HG03460 (cell line): Measurements from ENCODE around the gene PRAC1.

ENCODE experiments used
- ATAC-seq: cut with Tn5 transposase; IDR thresholded peaks from one replicate; pipeline ENCODE4 v1.9.1; 2021; ENCODE audit not compliant: unreplicated experiment

PRAC1 gene

DNA sequence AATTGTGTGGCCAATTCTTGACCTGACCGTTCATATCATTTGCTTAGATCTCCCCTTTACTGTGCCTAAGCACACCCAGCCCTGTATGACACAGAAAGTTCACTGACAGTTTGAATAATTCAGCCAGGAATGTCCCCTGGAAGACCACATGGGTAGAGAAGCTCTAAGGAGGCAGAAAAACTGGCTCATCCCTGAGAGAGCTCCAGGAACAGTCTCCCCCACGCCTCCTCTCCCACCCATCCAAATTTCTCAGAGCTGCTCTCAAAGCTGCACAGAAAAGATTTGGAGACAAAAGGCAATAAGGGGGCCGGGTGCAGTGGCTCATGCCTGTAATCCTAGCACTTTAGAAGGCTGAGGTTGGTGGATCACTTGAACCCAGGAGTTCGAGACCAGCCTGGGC is 11.2 kb downstream of the PRAC1 start:
- ATAC-seq: no peak

DNA sequence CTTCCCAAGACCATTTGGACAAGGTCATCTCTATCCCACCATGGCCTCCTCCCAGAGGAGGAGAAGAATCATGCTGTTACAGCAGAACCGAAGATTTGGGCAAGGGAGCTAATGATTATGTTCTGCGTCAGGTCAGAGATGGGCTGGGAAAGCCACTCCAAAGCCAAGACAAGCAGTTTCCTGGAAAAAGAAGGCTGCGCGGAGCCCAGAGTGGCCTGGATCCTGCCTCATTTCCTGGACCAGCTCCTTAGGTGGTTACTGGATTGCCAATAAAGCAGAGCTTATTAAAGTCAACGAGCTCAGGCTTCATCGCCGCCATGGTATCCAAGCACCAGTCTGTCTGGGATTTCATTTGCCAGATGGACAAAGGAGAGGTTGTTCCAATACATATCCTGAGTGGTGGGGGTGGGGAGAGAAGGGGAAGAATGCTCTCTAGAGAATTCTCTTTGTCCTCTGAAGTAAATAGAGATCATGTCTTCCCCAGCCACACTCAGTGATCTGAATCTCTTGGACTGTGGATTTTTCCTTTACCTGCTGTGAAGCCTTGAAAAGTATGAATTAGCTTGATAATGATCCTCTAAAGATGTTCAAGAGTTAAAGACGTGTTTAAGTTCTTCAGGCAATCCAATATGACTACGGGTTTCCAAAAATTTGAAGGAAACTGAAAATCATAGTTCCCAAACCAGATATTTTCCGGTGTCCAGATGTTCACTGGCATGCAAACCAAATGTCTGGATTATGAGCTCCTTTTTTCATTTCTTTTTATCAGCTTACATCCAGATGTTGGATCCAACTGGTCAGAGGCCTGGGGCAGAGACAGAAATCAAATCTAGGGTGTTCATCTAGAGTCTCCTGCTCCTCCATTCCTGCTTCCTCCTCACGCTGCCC is 17.7 kb downstream of the PRAC1 start:
- ATAC-seq: no peak

- no peak for ATAC-seq
These were observed 20.3 kb downstream of the PRAC1 start for GRCh38 chr17:48701864-48702532.

GRCh38 chr17:48693178-48693577 is 29.1 kb downstream of the PRAC1 start:
- ATAC-seq: no peak

DNA sequence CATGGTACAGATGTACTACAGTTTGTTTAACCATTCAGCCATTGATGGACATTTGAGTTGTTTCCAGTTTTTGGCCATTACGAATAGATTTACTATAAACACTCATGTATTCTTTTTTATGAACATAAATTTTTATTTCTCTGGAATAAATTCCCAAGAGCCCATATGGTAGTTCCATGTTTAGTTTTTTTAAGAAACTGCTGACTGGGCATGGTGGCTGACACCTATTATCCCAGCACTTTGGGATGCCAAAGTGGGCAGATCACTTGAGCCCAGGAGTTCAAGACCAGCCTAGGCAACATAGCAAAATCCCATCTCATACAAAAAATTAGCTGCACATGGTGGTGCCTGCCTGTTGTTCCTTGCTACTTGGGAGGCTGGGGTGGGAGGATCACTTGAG is 30.3 kb downstream of the PRAC1 start:
- no peak for ATAC-seq

GRCh38 chr17:48690655-48691054 is 31.7 kb downstream of the PRAC1 start:
- ATAC-seq: no peak

DNA sequence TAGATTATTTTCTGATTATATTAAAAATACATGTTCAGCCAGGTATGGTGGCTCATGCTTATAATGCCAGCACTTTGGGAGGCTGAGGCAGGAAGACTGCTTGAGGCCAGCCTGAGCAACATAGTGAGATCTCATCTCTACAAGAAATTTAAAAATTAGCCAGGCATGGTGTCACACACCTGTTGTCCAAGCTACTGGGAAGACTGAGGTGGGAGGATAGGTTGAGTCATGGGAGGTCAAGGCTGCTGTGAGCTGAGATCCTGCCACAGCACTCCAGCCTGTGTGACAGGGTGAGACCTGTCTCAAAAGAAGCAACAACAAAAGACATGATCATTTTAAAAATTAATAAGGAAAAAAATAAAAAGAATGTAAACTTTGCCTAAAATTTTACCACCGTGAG is 40.7 kb downstream of the PRAC1 start:
- no peak for ATAC-seq

- ATAC-seq: no peak
These were observed 42.8 kb downstream of the PRAC1 start for GRCh38 chr17:48679385-48680096.

DNA sequence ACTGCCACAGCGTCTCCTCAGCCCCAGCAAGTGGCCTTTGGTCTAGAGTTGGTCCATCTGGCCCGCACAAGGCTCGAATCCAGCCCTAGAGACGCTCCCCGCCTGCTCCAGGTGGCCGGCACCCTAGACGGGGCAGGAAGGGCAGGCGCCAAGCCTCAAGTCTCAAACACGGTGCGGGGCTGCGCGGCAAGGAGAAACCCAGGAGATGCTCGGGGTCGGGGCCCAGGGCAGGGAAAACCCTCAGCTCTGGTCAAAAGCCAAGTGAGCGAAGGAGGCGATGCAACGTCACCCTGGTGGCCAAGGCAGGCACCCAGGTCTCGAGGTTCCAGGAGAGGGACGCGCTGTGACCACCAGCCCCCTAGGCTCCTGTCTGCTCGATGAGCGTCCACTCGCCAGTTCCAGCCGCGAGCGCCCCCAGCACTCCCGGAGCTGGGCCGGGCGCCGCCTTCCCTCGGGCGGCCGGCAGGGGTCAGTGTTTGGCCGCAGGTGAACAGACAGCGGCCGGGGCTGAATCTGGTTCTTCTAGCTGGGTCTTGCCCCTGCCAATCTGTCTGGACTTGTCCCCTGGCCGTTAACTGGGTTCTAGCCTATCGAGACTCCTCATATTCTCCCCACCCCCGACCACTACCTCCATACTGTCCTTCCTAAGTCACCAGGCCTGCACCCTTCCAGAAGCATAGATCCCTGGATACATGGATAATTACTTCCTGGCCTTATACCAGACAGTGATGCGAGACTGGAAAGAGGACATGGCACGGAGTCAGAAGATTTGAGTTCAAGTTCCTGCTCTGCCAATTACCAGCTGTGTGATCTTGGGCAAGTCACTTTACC is 44.0 kb downstream of the PRAC1 start:
- ATAC-seq: no peak

DNA sequence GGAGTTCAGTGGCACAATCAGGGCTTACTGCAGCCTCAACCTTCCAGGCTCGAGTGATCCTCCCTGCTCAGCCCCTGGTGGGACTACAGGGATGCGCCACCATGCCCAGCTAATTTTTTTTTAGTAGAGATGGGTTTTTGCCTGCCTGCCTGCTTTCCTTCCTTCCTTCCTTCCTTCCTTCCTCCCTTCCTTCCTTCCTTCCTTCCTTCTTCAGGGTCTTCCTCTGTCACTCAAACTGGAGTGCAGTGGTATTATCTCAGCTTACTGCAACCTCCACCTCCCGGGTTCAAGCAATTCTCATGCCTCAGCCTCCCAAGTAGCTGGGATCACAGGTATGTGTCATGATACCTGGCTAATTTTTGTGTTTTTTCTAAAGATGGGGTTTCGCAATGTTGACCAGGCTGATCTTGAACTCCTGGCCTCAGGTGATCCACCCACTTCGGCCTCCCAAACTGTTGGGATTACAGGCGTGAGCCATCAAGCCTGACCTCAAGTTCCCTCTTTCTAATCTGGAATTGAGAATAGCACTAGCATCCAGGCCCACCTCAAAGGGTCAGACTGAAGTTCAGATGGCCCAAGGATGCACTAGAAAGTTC is 45.3 kb downstream of the PRAC1 start:
- ATAC-seq: no peak

DNA sequence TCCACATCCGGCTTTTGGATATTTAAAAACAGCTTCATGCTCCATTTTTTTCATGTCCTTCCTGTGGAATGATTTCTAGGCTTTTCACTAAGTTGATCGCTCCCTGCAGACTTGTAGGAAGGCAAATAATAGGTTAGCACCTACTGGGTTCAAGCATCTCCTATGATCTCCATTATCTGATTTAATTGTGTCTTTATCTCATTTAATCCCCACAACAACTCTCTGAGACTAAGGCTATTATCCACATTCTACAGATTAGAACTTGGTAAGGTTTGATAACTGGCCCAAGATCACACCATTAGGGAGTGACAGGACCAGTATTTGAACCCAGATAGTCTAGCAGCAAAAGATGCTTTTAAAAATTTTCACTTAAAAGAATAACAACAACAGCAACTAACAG is 50.0 kb downstream of the PRAC1 start:
- ATAC-seq: no peak
